Measurements from ENCODE around the gene ULK1. TPM values are rescaled to one million over a fixed set of nuclear protein-coding genes. Genes with fewer than 3 reads are reported as not detected.

Gene ULK1
- total and polyA plus RNA-seq, 2 of the 13 experiments (the other 11 are each of a cell fraction or from before 2014, with no cell fraction given), result 2.8 to 10.1 TPM

GRCh38 chr12:131942671-131943070, 48.2 kb downstream of the ULK1 start:
- POLR2A ChIA-PET, result no interaction called here
- Histone ChIP-seq H3K4me2 (ENCODE audit: low read depth, low read length) (no peak overlapping the region), H3K4me1 (ENCODE audit: insufficient read depth, low read length) (peaks cover 3% of the 10 kb centered on the region; the same call in 1 of the 2 replicates), H3K36me3 (replicated peaks in 1 of 2; ENCODE audit: control insufficient read depth in 1 of 2, insufficient read depth in 2 of 2, low read length in 2 of 2) (peaks cover 9 to 42% of the 10 kb centered on the region in 2 experiments), H3K27me3 (ENCODE audit: control insufficient read depth in 1 of 2, insufficient read depth in 2 of 2, low read length in 2 of 2) (no peaks in the 10 kb centered on the region), H3K27ac (ENCODE audit: extremely low read length, insufficient read depth, low read length) (no peak overlapping the region), H3K79me2 (ENCODE audit: insufficient read depth, low read length) (no peaks in the 10 kb centered on the region), H3K9ac (ENCODE audit: insufficient read depth, low read depth, low read length) (no peak overlapping the region), H3K4me3 (replicated peaks in 1 of 3; ENCODE audit: insufficient read depth in 1 of 3, low read depth in 2 of 3, low read length in 3 of 3) (no peak overlapping the region), H2AFZ (ENCODE audit: low read length) (no peak overlapping the region), H4K20me1 (ENCODE audit: insufficient read depth, low read length) (no peaks in the 10 kb centered on the region), H3K9me3 (ENCODE audit: low read length) (no peaks in the 10 kb centered on the region)
- in situ Hi-C loops (cut with HindIII; ENCODE audit: extremely low pct_ligation_motif_present, low pct_unique_long_range_greater_than_20kb) (no loop called here), intact Hi-C loops (cut with micrococcal nuclease; ENCODE audit: unreplicated experiment) (no loop called here)
- FAIRE-seq (no peak), DNase-seq (ENCODE audit: low spot score) (no peak), ATAC-seq (no peak)
- 97% methylated on average over 12 of the region's 12 CpGs for WGBS (ENCODE audit: low lambda C conversion rate)
- TF ChIP-seq RBFOX2 (IDR thresholded peaks at IDR 0.05; ENCODE audit: low read depth, low read length), result 0 out of 2 replicates have a peak, but pooled peaks have one; percentile 17
- no peak for TF ChIP-seq ELF4 (CRISPR knock-in tag; IDR thresholded peaks at IDR 0.05; ENCODE audit: borderline replicate concordance)
- CTCF ChIA-PET (ENCODE audit: low intra/inter-chr PET ratio, low total read pairs), result no interaction called here
- no TSS peak for BruUV-seq (replicated peaks)

- Histone ChIP-seq H4K20me1 (ENCODE audit: insufficient read depth, low read length) (no peaks in the 10 kb centered on the region), H3K9me3 (ENCODE audit: low read length) (no peaks in the 10 kb centered on the region), H3K27me3 (ENCODE audit: control insufficient read depth in 1 of 2, insufficient read depth in 2 of 2, low read length in 2 of 2) (no peaks in the 10 kb centered on the region), H3K27ac (ENCODE audit: extremely low read length, insufficient read depth, low read length) (no peak overlapping the region), H3K4me1 (ENCODE audit: insufficient read depth, low read length) (peaks cover 5% of the 10 kb centered on the region; the same call in 1 of the 2 replicates), H3K36me3 (replicated peaks in 1 of 2; ENCODE audit: control insufficient read depth in 1 of 2, insufficient read depth in 2 of 2, low read length in 2 of 2) (peaks cover 9 to 42% of the 10 kb centered on the region in 2 experiments), H2AFZ (ENCODE audit: low read length) (no peak overlapping the region), H3K79me2 (ENCODE audit: insufficient read depth, low read length) (no peaks in the 10 kb centered on the region), H3K4me2 (ENCODE audit: low read depth, low read length) (no peak overlapping the region), H3K4me3 (replicated peaks in 1 of 3; ENCODE audit: insufficient read depth in 1 of 3, low read depth in 2 of 3, low read length in 3 of 3) (no peak overlapping the region), H3K9ac (ENCODE audit: insufficient read depth, low read depth, low read length) (no peak overlapping the region)
- ATAC-seq (no peak), DNase-seq (ENCODE audit: low spot score) (no peak), FAIRE-seq (no peak)
- POLR2A ChIA-PET, result no interaction called here
- intact Hi-C loops (cut with micrococcal nuclease; ENCODE audit: unreplicated experiment) (no loop called here), in situ Hi-C loops (cut with HindIII; ENCODE audit: extremely low pct_ligation_motif_present, low pct_unique_long_range_greater_than_20kb) (no loop called here)
- BruUV-seq (replicated peaks), result no TSS peak
- WGBS (ENCODE audit: low lambda C conversion rate), result 100% methylated on average over 6 of the region's 8 CpGs
- CTCF ChIA-PET (ENCODE audit: low intra/inter-chr PET ratio, low total read pairs), result no interaction called here
- TF ChIP-seq SOX13 (IDR thresholded peaks at IDR 0.05) (no peak), SOX13 (CRISPR knock-in tag; conservative IDR thresholded peaks at IDR 0.05 in 1 of 2, IDR thresholded peaks at IDR 0.05 in 1 of 2) (no peak), TARDBP (CRISPR knock-in tag; IDR thresholded peaks at IDR 0.05) (no peak), PRPF4 (IDR thresholded peaks at IDR 0.05; ENCODE audit: low read depth, low read length, poor library complexity, severe bottlenecking) (no peak), MEF2D (CRISPR knock-in tag; IDR thresholded peaks at IDR 0.05) (no peak), NFKBIZ (CRISPR knock-in tag; IDR thresholded peaks at IDR 0.05) (no peak), FOXJ3 (CRISPR knock-in tag; IDR thresholded peaks at IDR 0.05; ENCODE audit: borderline replicate concordance) (no peak), SCMH1 (CRISPR knock-in tag; IDR thresholded peaks at IDR 0.05; ENCODE audit: borderline replicate concordance) (no peak), NR2C2 (CRISPR knock-in tag; IDR thresholded peaks at IDR 0.05; ENCODE audit: borderline replicate concordance) (no peak), SMAD3 (CRISPR knock-in tag; IDR thresholded peaks at IDR 0.05) (no peak), KDM4B (CRISPR knock-in tag; IDR thresholded peaks at IDR 0.05) (no peak), ZNF589 (CRISPR knock-in tag; conservative IDR thresholded peaks at IDR 0.05) (no peak), ZNF549 (CRISPR knock-in tag; IDR thresholded peaks at IDR 0.05) (no peak), KDM5B (CRISPR knock-in tag; IDR thresholded peaks at IDR 0.05; ENCODE audit: borderline replicate concordance) (no peak), ZNF776 (CRISPR knock-in tag; IDR thresholded peaks at IDR 0.05) (no peak)
- TF ChIP-seq, protein P1, sequence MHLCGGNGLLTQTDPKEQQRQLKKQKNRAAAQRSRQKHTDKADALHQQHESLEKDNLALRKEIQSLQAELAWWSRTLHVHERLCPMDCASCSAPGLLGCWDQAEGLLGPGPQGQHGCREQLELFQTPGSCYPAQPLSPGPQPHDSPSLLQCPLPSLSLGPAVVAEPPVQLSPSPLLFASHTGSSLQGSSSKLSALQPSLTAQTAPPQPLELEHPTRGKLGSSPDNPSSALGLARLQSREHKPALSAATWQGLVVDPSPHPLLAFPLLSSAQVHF (CRISPR knock-in tag; IDR thresholded peaks at IDR 0.05), result no peak
- TF ChIP-seq, protein P2, sequence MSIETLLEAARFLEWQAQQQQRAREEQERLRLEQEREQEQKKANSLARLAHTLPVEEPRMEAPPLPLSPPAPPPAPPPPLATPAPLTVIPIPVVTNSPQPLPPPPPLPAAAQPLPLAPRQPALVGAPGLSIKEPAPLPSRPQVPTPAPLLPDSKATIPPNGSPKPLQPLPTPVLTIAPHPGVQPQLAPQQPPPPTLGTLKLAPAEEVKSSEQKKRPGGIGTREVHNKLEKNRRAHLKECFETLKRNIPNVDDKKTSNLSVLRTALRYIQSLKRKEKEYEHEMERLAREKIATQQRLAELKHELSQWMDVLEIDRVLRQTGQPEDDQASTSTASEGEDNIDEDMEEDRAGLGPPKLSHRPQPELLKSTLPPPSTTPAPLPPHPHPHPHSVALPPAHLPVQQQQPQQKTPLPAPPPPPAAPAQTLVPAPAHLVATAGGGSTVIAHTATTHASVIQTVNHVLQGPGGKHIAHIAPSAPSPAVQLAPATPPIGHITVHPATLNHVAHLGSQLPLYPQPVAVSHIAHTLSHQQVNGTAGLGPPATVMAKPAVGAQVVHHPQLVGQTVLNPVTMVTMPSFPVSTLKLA (IDR thresholded peaks at IDR 0.05), result no peak
Measured at GRCh38 chr12:131943389-131943788, 49.0 kb downstream of the ULK1 start.

Data from HepG2 (cell line).